ENCODE measurements around the gene PCYT1A.
"Not testable (repeated sequence)": the region's sequence is repeated elsewhere in the genome, so short reads cannot be mapped to it uniquely, and the experiment has no call there.

The PCYT1A gene

DNA sequence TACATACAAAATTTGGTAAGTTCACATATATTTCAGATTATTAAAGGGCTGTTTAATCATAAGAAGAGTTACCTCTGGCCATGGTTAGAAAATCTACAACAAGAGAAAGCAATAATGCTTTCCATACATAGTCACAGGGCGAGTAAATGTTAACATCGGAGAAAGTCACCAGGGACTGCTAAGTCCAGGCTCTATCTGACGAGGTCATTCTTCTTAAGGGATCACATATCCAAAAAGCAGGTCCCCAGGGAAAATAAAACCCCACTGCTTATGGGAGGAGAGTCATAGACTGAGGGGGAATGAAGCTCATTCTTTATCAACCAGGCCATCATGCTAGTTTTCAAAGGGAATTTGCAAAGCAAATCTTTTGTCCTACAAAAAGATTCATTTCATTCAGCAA, 3.1 kb downstream of the PCYT1A start:
- no peak for DNase-seq

DNA sequence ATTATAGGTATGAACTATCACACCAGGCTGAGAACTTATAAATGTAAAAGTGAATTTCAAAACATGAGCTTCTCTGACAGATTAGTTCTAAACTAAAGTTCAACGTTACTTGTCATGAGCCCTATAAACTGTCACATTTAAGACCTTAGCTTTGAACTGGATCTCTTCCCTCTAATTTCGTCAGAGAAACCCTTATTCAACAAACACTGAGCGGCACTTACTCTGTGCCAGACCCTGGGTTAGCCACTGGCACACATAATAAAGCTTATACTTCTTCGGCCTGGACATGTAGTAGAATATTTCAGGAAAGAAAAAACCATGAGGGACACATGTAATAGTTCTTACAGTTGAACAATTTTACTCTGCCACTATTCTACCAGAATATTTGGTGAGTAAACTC, 5.6 kb downstream of the PCYT1A start:
- DNase-seq = no peak

DNA sequence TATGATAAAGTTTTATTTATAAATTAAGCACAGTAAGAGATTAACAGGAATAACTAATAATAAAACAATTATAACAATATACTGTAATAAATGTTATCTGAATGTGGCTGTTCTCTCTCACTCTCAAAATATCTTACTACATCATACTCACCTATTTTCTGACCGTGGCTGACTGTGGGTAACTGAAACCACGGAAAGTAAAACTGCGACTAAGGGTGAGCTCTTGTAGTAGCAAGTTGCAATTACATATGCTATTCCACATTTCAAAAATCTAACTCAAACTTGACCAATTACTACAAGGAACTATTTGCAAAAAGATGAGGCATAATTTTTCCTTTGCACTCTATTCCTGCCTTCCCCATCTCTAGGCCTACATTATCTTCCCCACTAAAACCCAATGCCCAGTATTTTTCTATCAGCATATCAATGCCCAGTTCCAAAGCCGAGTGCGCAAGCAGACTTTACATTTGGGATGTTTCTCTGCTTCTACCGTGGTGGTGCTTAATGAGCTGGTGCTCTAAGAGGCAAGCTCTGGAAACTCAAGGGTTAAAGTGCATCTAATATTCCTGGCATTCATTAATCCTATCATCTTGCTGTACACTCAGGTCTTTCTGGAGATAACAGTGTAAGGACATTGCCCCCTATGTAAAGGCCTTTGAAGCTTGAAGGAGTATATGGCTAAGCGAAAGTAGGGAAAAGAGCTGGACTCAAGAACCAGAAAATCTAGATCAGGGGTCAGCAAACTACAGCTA, 6.7 kb downstream of the PCYT1A start:
- DNase-seq = no peak

DNA sequence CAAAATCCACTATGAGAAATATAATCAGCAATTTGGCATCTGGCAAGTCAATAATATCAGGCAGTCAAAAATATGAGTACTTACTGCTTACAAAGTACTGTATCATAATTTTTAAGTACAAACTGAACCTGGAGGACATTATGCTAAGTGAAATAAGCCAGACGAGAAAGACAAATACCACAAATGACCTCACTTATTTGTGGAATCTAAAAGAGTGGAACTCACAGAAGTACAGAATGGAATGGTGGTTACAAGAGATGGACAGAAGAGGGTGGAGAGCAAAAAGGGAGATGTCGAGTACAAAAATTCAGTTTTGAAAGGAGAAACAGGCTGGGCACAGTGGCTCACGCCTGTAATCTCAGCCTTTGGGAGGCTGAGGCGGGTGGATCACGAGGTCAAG, 12.4 kb downstream of the PCYT1A start:
- no peak for DNase-seq

DNA sequence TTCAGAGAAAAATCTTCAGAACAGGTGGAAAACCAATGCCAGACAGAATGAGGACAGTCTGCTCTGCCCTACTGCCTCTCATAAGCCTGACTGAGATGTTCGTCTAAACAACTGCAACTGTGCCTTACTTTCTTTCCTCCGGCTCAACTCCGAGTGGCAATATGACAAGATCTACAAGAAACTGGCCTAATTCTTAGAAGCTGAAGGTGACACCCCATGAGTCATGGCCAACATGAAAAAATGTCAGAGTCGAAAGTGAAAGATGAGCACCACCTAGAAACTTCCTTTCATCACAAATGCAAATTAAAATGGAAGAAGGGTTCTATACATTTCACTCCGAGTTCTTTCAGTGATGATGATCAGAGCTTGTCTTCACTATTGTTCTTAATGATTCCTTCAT, 12.9 kb downstream of the PCYT1A start:
- no peak for DNase-seq

DNA sequence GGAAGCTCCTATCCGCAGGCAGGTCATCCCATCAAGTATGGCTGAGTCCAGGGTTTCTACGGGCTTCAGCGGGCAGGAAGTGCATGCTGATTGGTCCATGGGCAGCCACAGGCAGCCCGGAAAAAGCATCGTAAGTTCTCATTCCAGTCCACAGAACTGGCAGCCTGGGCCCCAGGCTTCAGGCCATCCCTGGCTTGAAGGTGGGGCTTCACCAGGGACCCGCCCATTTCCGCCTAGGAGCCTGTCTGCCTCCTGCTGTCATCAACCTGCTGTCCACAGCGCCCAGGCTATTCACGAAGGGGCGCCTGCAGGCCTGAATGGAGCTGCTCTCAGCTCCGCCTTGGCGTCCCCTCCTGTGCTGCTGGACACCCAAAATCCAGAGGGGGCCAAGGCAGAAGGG, 13.9 kb downstream of the PCYT1A start:
- DNase-seq = no peak

DNA sequence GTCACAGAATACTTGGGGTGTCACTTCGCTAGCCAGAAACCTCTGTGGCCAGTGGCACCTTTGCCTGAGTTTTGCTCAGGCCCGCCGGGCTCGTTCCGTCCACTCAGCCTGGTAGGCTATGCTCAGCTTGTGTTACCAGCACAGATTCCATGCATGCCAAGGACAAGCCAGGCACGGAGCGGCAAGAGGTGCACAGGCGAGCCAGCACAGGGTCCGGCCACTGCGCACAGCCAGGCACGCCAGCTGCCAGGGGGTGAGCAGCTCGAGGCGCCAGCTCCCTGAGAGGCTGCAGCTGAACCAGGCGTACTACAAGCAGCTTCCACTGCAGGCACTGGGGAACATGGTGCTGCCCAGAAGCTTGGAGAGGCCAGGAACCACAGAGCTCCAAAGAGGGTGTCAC, 14.7 kb downstream of the PCYT1A start:
- no peak for DNase-seq

DNA sequence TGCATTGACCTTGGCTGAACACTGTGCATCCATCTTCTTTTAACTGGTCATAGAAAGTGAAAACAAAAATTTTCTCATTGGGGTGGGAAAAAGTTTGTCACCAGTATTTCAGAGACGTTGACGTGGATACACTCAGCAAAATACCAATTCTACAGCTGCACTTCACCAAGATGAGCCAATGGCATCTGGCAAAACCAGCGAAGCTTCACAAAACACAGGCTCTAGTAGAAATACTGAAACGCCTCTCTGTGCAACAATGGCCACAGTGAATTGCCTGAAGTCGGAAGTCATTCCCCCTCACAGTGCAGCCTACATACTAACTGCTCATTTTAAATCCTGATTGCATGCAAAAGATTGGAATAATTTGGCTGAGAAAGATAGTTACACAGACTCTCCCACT, 17.0 kb downstream of the PCYT1A start:
- no peak for DNase-seq

DNA sequence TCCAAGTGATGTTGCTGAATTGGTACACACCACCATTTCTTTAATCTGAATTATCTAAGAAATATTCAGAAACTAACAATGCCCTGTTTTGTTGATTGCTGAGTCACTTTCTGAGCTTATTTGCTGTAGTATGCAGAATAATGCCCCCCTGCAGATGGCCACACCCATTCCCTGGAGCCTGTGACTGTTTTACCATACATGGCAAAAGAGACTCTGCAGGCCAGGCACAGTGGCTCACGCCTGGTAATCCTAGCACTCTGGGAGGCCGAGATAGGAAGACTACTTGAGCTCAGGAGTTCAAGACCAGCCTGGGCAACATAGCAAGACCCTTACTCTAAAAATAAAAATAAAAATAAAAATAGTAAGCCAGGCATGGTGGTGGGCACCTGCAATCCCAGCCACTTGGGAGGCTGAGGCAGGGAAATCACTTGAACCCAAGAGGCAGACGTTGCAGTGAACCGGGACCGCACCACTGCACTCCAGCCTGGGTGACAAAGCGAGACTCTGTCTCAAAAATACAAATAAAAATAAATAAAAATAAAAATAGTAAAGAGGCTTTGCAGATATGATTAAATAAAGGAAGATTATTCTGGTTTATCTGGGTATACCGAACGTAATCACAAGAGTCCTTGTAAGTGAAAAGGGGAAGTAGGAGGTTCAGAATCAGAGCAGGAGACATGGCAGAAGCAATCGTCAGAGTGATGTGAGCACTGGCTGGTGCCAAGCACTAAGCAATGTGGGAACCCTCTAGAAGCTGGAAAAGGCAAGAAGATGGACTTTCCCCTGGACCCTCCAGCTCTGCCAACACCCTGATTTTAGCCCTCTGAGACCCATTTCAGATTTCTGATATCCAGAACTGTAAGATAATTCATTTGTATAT, 19.0 kb downstream of the PCYT1A start:
- DNase-seq = no peak

DNA sequence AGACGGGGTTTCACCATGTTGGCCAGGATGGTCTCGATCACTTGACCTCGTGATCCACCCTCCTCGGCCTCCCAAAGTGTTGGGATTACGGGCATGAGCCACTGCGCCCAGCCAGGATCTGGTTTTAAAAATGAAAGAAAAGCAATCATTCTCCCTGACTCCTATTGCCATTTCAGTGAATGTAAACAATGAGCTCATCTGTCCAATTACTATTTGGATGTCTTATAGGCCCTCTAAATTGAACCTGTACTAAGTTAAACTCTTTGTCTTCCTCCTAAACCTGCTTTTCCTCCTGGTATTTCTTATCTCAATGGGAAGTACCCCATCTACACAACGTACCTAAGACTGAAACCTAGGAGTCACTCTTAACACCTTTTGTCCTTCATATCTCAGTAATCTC, 23.7 kb downstream of the PCYT1A start:
- DNase-seq = no peak

DNA sequence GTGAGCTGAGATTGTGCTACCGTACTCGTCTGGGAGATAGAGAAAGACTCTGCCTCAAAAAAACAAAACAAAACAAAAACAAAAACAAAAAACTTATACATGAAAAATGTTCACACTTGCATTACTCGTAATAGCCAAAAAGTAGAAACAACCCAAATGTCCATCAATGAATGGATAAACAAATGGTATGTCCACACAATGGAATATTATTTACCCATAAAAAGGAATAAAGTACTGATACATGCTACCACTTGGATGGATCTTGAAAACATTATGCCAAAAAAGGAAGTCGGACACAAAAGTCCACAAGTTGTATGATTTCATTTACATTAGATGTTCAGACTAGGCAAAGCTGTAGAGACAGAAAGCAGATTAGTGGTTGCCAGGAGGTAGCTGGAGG, 26.7 kb downstream of the PCYT1A start:
- DNase-seq = no peak

DNA sequence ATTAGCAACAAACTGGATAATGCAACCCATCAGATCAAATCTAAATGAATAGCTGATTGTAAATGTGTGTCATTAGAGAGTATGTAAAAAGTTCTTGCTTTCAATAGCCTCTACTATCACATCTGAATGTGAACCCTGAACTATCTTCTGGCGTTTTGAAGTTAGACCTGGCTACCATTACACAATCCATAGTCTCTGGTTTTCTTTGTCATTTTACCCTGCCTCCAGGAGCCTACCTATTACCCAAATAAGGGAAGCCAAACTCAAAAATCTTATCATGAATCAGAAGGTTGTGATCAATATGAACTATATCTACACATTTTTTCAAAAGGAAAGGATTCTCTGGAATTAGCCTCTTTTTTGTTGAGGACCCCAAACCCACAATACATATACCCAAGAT, 31.8 kb downstream of the PCYT1A start:
- no peak for DNase-seq

DNA sequence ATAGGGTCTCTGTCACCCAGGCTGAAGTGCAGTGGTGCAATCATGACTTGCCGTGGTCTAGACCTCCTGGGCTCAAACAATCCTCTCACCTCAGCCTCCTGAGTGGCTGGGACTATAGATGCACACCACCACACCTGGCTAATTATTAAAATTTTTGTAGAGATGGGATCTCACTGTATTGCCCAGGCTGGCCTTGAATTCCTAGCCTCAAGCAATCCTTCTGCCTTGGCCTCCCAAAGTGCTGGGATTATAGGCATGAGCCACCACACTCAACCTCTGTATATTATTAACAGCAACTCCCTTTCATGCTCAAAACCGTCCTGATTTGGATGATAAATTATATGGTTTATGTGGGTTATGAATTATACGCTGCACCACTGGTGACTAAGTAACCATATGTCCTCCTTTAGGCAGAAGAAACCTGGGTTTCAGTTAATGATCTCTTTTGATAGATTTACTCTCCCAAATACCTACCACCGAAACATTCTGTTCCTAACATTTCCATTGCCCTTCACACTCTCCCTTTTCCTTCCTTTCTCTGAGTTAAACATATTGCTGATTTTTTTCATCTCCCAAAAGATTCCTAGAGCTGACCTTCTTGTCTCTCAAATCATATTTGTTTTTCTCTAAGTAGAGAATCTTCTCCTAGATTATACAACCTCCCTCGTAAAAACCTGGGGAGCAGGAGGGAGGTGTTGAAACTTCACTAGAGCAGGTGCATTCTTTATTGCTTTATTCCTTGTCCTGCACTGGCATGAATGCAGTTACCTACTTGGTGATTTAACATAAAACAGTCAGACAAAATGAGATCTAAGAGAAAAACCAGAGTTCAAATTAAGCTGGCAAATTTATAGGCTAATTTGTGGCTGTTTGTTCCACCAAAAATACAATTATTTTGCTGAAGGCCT, 32.9 kb downstream of the PCYT1A start:
- DNase-seq = no peak

DNA sequence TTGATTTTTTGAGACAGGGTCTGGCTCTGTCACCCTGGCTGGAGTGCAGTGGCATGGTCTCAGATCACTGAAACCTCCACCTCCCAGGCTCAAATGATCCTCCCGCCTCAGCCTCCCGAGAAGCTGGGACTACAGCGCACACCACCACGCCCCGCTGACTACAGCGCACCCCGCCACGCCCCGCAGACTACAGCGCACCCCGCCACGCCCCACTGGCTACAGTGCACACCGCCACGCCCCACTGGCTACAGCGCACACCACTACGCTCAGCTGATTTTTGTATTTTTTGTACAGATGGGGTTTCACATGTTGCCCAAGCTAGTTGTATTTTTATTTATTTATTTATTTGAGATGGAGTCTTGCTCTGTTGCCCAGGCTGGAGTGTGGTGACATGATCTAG, 35.6 kb downstream of the PCYT1A start:
- no peak for DNase-seq

DNA sequence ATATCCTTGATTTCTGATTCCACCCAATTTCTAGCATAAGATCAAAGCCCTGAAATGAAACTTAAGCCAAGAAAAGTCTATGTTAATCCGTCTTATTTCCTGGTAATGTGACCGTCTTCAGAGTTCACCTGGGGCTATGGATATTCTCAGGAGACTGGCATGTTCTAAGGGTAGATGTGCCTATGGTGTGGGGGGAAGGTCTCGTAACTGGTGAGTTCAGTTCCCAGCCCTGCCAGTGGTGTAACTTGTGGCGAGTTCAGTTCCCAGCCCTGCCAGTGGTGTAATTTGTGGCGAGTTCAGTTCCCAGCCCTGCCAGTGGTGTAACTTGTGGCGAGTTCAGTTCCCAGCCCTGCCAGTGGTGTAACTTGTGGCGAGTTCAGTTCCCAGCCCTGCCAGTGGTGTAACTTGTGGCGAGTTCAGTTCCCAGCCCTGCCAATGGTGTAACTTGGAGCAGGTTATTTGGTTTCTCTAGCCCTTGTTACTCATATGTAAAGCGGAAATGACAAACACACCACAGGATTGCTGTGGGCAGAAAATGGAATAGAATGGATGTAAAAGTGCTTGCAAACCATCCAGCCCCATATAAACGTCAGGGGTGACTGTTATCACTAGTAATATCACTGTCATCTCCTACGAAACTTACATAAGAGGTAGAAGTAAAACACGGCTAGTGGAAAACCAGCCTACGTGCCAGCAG, 40.8 kb downstream of the PCYT1A start:
- no peak for DNase-seq

DNA sequence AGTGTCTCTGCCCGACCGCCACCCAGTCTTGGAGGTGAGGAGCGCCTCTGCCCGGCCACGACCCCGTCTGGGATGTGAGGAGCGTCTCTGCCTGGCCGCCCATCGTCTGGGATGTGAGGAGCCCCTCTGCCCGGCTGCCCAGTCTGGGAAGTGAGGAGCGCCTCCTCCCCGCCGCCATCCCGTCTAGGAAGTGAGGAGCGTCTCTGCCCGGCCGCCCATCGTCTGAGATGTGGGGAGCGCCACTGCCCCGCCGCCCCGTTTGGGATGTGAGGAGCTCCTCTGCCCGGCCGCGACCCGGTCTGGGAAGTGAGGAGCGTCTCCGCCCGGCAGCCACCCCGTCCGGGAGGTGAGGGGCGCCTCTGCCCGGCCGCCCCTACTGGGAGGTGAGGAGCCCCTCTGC, 43.4 kb downstream of the PCYT1A start:
- not testable (repeated sequence) for DNase-seq

DNA sequence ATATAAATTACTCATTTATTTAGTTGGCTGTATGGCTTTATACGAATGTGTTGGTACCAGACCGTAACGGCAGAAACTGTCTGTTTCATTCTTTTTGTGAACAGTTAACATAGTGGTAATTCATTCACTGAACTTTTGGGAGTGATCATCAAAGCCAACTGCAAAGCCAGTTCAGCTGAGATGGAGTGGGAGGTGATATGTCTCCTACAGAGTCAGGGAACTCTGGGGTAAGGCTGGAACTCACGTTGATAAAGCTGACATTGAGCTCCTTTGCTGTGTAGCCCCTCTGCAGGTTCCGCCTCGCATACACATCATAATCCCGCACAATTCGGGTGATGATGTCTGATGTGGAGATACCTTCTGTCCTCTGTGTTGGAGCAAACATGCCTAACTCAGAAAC, 45.8 kb downstream of the PCYT1A start:
- no peak for DNase-seq

DNA sequence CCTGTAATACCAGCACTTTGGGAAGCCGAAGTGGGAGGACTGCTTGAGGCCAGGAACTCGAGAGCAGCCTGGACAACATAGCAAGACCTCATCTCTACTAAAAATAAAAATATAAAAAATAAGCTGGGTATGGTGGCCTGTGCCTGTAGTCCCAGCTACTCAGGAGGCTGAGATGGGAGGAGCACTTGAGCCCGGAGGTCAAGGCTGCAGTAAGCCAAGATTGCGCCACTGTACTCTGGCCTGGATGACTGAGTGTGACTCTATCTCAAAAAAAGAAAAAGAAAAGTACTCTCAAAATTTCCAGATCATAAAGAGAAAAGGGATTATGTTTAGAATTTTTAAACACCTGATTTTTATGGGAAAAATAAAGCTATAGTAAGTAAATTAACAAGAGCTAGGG, 47.1 kb downstream of the PCYT1A start:
- DNase-seq = no peak

DNA sequence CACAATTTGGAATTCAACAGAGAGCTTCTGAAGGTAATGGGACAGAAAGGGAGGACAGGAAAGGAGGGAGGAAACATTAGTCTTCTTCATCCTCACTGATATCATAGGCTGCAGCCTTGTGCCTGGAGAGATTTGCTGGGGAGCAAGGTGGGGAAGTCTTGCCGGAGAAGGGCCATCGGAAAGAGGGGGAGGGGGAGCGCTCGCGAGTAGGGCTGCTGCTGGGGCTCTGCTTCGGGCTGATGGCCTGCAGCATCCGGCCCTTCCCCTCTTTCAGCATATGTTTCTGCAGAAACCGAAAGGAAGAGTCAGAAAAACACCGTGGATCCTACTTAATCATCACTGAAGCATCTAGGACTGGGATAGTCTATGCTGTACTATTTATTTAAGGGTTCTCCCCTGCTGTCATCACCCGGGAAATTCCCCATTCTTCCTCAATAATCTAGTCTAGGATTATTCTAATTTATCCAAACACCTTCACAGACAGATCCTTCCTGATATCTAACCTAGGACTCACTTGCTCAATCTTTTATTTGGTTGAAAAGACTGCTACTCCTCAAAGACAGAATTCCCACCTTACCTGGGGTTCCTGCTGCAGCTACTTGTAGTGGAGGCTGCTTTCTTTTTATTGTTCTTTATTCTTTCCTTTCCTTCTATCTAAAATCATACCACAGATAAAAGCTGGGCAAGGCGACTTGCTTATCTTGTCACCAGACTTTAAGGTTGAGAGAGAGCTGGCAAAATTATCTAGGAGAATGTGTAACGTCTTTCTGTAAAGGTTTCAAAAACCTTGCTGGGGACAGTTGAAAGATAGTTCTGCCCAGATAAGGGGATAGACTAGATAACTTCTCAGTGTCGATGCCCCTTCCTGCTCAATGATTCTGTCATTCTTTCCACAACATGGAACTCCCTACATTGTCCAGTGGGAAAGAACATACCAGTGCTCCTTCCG, 48.6 kb downstream of the PCYT1A start:
- DNase-seq = no peak

DNA sequence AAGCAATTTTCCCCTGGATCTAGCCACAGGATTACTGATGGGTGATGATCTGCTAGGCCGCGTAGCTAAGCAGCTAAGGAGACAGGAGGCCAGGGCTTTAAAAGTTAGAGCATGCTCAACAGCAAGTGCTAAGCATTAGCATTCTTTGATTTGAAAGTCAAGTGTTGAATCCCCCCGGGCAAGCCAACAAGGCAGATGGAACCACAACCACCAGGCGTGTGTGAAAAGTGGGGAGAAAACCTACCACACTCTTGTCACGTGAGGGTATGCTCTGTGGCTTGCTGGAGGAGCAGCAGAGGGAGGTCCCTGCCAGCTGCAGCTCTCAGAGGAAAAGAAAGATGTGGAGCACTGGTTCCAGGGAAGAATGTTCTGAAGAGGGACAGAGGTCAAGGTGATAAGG, 50.3 kb downstream of the PCYT1A start:
- no peak for DNase-seq

DNA sequence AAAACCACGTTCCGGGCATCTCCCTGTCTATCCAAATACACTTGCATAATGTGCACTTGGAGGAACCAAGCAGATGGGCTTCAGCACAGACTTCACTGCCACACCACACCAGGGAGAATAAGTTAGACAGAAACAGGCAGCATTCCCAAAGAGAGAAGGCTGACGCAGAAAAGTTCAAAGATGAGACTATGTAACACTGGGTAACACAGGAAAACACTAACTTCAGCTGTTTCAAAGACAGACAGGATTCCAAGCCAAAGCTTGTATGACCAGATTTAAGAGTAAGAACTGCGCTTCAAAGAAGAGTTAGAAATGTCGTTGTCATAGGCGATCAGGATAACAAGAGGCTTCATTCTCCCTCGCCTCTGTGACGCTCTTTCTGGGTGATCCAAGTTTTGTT, 51.3 kb downstream of the PCYT1A start:
- DNase-seq = no peak
